Activated T-cell treated with anti-CD3 and anti-CD28 coated beads, Interleukin-2, amount 50 U/mL, for 24 hours (primary cell): ENCODE data around the gene THOC2.
"Not testable (repeated sequence)": the region's sequence is repeated elsewhere in the genome, so short reads cannot be mapped to it uniquely, and the experiment has no call there.

Experiments used
- DNase-seq: peaks from one replicate; pipeline ENCODE4 v3.0.0-alpha.2; 2020
- H3K27ac Mint-ChIP-seq: 2 replicates; pipeline ENCODE4 v1.8.0; 2020; ENCODE audit warnings: mild to moderate bottlenecking, mixed read lengths
- H3K27me3 Mint-ChIP-seq: 2 replicates; pipeline ENCODE4 v1.8.0; 2020; ENCODE audit warnings: mixed read lengths
- H3K36me3 Mint-ChIP-seq: 2 replicates; pipeline ENCODE4 v1.8.0; 2020; ENCODE audit warnings: low read depth, mixed read lengths
- H3K4me1 Mint-ChIP-seq: 2 replicates; pipeline ENCODE4 v1.8.0; 2020; ENCODE audit warnings: low read depth, mixed read lengths
- H3K4me3 Mint-ChIP-seq: 2 replicates; pipeline ENCODE4 v1.8.0; 2020; ENCODE audit warnings: mild to moderate bottlenecking, moderate library complexity, mixed read lengths
- H3K9me3 Mint-ChIP-seq: 2 replicates; pipeline ENCODE4 v1.8.0; 2020; ENCODE audit warnings: mixed read lengths

The THOC2 gene

DNA sequence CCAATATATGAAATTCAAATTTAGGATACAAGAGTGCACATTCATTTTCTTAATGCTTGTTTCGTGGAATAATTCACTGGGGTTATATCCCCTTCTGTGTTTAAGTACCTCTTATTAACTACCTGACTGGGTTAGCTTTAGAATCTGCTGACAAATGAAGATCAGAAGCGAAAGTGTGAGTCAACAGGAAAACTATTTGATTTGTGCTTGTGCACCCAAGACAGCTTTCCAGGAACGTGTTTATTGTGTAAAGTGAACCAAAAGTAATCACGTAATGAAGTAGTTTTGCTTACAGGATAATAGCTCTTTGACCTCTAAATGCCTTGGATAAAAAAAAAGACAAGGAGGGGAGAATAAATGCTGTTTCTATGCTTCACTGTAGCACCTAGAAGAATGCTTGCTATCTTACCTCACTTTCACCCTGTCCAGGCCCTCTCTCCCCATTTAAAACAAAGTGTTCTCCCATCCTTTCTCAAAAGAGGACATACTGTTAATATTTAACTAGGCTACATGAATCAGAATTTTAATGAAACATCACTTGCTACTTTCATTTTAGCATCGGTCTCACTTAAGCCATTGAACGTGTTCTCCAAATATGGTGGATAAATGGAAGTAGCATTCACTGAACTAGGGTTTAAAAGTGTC lies 141.9 kb downstream of the THOC2 start:
- Mint-ChIP-seq H3K27me3 (peaks cover 3% of the 10 kb centered on the region), H3K27ac (no peak overlapping the region)

DNA sequence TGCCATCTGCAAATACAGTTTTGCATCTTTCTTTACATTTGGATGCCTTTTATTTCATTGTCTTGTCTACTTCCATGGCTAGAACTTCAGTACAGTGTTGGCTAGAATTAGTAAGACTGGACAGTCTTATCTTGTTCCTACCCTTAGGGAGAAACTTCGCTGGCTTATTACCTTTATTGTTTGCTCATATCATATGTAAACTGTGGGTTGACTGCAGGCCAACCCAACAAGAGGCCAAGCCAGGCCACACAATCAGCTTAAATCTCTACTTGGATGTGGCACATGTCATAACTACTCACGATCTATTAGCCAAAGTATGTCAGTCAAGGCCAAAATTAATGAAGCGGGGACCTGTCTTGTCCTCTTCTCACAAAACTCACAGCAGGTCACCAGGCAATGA lies 144.1 kb downstream of the THOC2 start:
- H3K36me3 Mint-ChIP-seq: no peaks in the 10 kb centered on the region
- no peak overlapping the region for H3K4me3 Mint-ChIP-seq
- no peak overlapping the region for H3K27ac Mint-ChIP-seq
- H3K4me1 Mint-ChIP-seq: peaks cover 6% of the 10 kb centered on the region
- H3K9me3 Mint-ChIP-seq: no peaks in the 10 kb centered on the region
- no peak for DNase-seq
- peaks cover 3% of the 10 kb centered on the region for H3K27me3 Mint-ChIP-seq

More for the DNA sequence above, 141.9 kb downstream of the THOC2 start:
- DNase-seq: no peak
- no peak overlapping the region for H3K4me3 Mint-ChIP-seq
- H3K9me3 Mint-ChIP-seq: no peaks in the 10 kb centered on the region
- H3K4me1 Mint-ChIP-seq: peaks cover 6% of the 10 kb centered on the region
- H3K36me3 Mint-ChIP-seq: no peaks in the 10 kb centered on the region

DNA sequence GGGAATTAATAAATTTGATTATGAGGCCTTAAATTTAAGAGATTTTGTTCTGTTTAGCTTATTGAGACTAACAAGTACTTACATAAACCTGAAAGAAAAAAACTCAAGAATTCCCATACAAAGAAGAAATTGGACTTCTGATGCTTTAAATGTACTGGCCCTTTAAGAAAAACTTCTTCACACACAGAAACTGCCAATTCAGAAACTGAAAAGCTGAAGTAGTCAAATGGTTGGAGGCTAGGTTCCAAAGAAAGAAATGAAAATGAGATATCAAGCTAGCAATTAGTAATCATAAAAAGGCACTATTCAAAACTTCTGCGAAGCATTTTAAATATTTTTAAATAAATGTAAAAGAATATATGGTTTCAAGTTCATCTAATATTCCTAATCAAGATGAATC lies 151.3 kb downstream of the THOC2 start:
- Mint-ChIP-seq H3K27me3 (peaks cover 3% of the 10 kb centered on the region), H3K36me3 (no peaks in the 10 kb centered on the region), H3K27ac (no peak overlapping the region), H3K4me1 (no peaks in the 10 kb centered on the region), H3K4me3 (no peak overlapping the region), H3K9me3 (no peaks in the 10 kb centered on the region)
- DNase-seq: no peak

DNA sequence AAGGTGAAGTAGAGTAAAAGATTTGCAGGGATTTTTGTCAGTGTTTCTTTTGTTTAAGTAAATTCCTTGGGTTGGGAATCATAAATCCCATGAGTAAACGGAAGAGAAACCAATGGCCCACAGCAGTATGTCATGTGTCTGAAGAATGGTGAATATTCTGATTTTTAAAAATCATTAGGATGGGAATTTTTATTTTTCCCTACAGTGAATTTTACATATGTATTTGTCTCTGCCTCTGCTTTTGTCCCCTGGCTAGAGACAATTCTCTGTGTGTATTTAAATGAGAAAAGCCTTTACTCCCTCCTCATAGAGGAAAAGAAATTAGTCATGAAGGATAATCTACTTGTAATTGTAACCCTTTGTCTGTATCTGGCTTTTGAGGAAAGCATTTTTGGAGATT lies 152.1 kb downstream of the THOC2 start:
- H3K27ac Mint-ChIP-seq: no peak overlapping the region
- H3K36me3 Mint-ChIP-seq: no peaks in the 10 kb centered on the region
- peaks cover 6% of the 10 kb centered on the region for H3K27me3 Mint-ChIP-seq
- H3K4me1 Mint-ChIP-seq: no peaks in the 10 kb centered on the region
- no peak overlapping the region for H3K4me3 Mint-ChIP-seq
- H3K9me3 Mint-ChIP-seq: no peaks in the 10 kb centered on the region
- DNase-seq: no peak

DNA sequence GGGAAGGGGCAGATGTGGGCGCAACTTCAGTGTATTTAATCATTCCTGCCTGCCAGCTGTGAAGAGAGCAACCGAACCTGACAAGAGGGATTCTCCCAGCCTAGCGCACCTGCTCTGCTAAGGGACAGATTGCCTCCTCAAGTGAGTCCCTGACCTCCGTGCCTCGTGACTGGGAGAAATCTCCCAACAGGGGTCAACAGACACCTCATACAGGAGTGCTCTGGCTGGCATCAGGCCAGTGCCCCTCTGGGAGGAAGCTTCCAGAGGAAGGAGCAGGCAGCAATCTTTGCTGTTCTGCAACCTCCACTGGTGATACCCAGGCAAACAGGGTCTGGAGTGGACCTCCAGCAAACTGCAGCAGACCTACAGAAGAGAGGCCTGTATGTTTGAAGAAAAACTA lies 158.8 kb downstream of the THOC2 start:
- not testable (repeated sequence) for H3K36me3 Mint-ChIP-seq, H3K4me3 Mint-ChIP-seq
- H3K27me3 Mint-ChIP-seq: peaks cover 30% of the 10 kb centered on the region

DNA sequence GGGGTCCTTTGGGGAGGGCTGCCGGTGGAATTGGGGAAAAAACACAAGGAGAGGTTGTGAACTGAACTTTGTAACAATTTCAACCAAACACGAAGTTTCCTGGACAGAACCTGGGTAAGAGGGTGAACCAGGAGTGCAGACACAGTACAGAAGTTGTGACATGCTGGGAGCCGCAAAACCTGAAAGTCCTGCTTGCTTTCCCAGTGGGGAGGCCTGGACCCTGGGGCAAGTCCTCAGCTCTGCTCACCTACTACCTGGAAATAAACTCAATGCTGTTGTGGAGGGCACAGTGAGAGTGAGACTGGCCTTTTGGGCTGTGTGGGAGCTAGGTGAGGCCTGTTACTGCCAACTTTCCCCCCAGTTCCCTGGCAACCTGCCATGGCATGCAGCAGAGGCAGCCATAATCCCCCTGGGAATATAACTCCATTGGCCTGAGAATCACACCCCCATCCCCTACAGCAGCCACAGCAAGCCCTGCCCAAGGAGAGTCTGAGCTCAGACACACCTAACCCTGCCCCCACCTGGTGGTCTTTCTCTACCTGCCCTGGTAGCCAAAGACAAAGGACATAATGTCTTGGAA lies 162.8 kb downstream of the THOC2 start:
- H3K9me3 Mint-ChIP-seq: peaks cover 4% of the 10 kb centered on the region
- no peak overlapping the region for H3K27ac Mint-ChIP-seq
- peaks cover 23% of the 10 kb centered on the region for H3K27me3 Mint-ChIP-seq
- H3K36me3 Mint-ChIP-seq: no peaks in the 10 kb centered on the region
- H3K4me1 Mint-ChIP-seq: no peaks in the 10 kb centered on the region
- no peak for DNase-seq
- no peak overlapping the region for H3K4me3 Mint-ChIP-seq

More for the DNA sequence above, 158.8 kb downstream of the THOC2 start:
- H3K27ac Mint-ChIP-seq, H3K9me3 Mint-ChIP-seq, DNase-seq, H3K4me1 Mint-ChIP-seq: not testable (repeated sequence)

DNA sequence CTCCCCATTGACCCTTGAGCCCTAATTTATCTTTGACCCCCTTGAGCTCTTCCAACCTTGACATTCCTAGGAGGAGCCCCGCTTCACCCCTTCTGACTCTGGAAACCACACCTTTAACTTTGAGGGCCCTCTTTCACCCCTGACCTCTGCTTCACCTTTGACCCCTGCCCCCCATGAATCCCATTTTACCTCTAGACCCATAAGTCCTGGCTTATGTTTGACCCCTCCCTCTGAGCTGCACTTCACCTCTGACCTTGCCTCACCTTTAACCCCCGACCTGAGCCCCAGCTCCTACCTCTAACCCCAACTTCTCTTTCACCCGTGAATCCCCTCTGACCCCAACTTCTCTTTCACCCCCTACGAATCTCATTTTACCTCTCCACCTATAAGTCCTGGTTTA lies 169.7 kb downstream of the THOC2 start:
- H3K27ac Mint-ChIP-seq: no peak overlapping the region
- no peak for DNase-seq
- no peaks in the 10 kb centered on the region for H3K9me3 Mint-ChIP-seq
- H3K27me3 Mint-ChIP-seq: peaks cover 12% of the 10 kb centered on the region
- no peak overlapping the region for H3K4me3 Mint-ChIP-seq
- no peaks in the 10 kb centered on the region for H3K4me1 Mint-ChIP-seq
- H3K36me3 Mint-ChIP-seq: no peaks in the 10 kb centered on the region

DNA sequence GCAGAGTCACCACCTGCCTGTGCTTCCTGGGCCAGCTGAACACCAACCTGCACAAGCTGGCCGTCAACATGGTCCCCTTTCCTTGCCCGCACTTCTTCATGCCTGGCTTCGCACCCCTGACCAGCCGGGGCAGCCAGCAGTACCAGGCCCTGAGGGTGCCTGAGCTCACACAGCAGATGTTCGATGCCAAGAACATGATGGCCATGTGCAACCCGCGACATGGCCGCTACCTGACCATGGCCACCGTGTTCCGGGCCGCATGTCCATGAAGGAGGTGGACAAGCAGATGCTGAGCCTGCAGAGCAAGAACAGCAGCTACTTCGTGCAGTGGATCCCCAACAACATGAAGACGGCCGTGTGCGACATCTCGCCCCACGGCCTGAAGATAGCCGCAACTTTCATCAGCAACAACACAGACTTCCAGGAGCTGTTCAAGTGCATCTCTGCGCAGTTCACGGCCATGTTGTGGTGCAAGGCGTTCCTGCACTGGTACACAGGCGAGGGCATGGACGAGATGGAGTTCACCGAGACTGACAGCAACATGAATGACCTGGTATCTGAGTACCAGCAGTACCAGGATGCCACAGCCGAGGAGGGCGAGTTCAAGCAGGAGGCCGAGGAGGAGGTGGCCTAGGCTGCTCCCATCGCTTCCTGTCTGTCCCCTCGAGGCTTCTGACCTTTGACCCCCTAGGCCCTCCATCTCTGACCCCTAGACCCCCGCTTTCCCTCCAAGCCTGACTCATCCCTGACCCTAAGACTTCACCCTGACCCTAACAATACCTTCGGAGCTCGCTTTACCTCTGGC lies 170.3 kb downstream of the THOC2 start:
- Mint-ChIP-seq H3K4me3 (no peak overlapping the region), H3K27ac (no peak overlapping the region), H3K4me1 (no peaks in the 10 kb centered on the region), H3K27me3 (peaks cover 15% of the 10 kb centered on the region), H3K36me3 (no peaks in the 10 kb centered on the region), H3K9me3 (no peaks in the 10 kb centered on the region)
- DNase-seq: no peak

DNA sequence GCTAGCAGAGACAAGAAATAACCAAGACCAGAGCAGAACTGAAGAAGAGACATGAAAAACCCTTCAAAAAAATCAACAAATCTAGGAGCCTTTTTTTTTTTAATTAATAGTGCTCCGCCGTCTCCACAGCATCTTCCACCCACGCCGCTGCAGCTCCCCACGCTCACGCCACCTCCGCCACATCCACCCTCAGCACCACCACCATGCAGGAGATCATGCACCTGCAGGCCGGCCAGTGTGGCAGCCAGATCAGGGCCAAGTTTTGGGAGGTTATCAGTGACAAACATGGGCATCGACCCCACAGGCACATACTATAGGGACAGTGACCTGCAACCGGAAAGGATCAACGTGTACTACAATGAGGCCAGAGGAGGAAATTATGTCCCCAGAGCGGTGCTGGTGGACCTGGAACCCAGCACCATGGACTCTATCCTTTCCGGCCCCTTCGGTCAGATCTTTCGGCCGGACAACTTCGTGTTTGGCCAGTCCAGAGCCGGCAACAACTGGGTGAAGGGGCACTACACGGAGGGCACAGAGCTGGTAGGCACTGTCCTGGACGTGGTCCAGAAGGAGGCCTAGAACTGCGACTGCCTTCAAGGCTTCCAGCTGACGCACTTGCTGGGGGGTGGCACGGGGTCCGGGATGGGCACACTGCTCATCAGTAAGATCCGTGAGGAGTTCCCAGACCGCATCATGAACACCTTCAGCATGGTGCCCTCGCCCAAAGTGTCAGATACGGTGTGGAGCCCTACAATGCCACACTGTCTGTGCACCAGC lies 171.2 kb downstream of the THOC2 start:
- no peaks in the 10 kb centered on the region for H3K4me1 Mint-ChIP-seq
- no peak for DNase-seq
- H3K27ac Mint-ChIP-seq: no peak overlapping the region
- H3K9me3 Mint-ChIP-seq: no peaks in the 10 kb centered on the region
- no peak overlapping the region for H3K4me3 Mint-ChIP-seq
- H3K36me3 Mint-ChIP-seq: no peaks in the 10 kb centered on the region
- peaks cover 17% of the 10 kb centered on the region for H3K27me3 Mint-ChIP-seq

DNA sequence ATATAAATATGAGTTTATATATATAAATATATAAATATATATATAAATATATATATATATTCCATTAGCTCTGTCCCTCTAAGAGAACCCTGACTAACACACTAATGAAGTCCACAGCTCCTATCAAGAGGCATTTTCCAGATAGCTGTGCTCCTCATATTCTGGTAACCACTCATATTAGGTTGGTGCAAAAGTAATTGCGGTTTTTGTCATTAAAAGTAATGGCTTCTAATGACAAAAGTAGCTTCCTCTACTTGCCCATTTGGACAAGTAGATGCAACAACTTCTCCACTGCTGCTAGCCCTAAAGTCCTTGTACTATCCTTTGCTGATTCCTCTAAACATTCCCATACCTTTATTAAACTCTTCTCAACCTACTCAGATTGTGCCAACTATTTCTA lies 182.0 kb downstream of the THOC2 start:
- Mint-ChIP-seq H3K9me3 (no peaks in the 10 kb centered on the region), H3K27me3 (peaks cover 12% of the 10 kb centered on the region), H3K4me3 (no peak overlapping the region), H3K4me1 (no peaks in the 10 kb centered on the region), H3K36me3 (no peaks in the 10 kb centered on the region), H3K27ac (no peak overlapping the region)
- no peak for DNase-seq
